Epithelial cell of proximal tubule (primary cell): ENCODE results near the gene SEMA4A. TPM values are rescaled to one million over a fixed set of nuclear protein-coding genes. Genes with fewer than 3 reads are reported as not detected.

Experiments used
- DNase-seq: peaks from one replicate; pipeline ENCODE4 v3.0.0-alpha.2; 2011; ENCODE audit warnings: low read depth
- H3K4me3 ChIP-seq: 2 replicates; pipeline ENCODE4 v1.5.1; 2011; ENCODE audit warnings: low read depth, mild to moderate bottlenecking, low read length
- total RNA-seq: library from RNA; depleted of rRNA; stranded (reverse); fragments of >200 nt; gene quantifications from 2 replicates; pipeline ENCODE4 v1.2.3, GENCODE V29; 2015
- TF ChIP-seq, protein P1 (sequence below): conservative IDR thresholded peaks from 2 replicates; pipeline ENCODE4 v1.5.1; 2012; ENCODE audit warnings: low read depth, mild to moderate bottlenecking, low read length

The SEMA4A gene
- total RNA-seq, 1 donor from 2014 or later: 3.5 TPM

DNA sequence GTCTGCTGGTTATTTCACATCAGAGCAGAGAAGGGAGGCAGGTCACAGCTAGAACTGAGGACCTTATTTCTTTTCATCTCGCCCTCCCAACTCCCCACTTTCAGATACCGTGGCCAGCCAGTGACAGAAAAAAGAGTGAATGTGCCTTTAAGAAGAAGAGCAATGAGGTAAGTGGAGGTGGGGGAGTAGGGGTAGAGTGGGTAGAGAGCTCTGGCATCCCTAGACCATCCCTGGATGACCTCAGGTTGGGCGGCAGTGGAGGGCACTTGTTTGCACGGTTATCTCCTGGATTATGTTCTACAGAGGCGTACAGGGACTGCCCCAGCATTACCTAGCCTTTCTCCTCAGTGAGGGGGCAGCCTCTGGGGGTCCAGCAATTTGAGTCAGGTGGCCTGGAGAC, 4.6 kb downstream of the SEMA4A start:
- no peak for DNase-seq
- no peak overlapping the region for H3K4me3 ChIP-seq
- TF ChIP-seq, protein P1, sequence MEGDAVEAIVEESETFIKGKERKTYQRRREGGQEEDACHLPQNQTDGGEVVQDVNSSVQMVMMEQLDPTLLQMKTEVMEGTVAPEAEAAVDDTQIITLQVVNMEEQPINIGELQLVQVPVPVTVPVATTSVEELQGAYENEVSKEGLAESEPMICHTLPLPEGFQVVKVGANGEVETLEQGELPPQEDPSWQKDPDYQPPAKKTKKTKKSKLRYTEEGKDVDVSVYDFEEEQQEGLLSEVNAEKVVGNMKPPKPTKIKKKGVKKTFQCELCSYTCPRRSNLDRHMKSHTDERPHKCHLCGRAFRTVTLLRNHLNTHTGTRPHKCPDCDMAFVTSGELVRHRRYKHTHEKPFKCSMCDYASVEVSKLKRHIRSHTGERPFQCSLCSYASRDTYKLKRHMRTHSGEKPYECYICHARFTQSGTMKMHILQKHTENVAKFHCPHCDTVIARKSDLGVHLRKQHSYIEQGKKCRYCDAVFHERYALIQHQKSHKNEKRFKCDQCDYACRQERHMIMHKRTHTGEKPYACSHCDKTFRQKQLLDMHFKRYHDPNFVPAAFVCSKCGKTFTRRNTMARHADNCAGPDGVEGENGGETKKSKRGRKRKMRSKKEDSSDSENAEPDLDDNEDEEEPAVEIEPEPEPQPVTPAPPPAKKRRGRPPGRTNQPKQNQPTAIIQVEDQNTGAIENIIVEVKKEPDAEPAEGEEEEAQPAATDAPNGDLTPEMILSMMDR: no peak

DNA sequence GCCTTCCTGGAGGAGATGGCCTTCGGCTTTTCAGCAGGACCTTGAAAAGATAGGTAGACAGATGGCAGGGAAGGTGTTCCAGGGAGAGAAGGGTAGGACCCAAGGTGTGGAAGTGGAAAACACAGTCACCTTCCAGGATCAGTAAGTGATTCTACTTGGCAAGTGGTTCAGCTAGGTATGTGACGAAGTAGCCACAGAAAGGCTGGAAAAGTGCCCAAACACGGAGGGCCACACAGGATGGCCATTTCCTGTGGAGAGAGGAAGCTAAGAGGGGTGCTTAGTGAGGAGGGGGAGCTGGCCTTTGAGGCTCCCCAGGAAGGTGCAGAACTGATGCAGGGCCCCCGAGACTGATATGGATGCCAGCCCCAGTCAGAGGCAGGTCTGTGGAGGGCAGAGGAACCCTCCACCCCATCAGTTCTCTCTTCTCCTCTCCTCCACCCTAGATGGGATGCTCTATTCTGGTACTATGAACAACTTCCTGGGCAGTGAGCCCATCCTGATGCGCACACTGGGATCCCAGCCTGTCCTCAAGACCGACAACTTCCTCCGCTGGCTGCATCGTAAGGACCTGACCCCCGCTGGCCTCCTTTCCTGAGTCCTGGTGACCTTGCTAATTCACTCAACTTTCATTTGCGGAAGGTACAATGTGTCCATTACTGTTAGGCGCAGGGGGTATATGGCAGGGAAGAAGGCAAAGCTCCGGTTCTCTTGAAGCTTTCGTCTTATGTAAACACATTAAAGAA, 6.8 kb downstream of the SEMA4A start:
- no peak overlapping the region for H3K4me3 ChIP-seq
- TF ChIP-seq, protein P1: no peak
- DNase-seq: no peak

DNA sequence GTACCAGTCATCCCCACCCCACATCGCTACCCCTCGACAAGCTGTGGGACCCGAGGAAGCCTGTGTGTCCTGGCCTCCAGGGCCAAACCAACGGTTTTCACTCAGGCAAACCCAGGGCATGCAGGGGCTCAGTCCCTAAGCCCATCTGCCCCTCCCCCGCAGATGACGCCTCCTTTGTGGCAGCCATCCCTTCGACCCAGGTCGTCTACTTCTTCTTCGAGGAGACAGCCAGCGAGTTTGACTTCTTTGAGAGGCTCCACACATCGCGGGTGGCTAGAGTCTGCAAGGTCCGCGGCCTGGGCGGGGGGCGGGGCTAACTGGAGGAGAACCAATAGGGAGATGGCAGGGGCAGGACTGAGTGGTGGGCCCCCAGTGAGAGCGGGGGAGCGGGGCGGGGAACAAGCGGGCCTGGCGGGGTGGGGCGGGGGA, 7.4 kb downstream of the SEMA4A start:
- DNase-seq: no peak
- H3K4me3 ChIP-seq: no peak overlapping the region
- TF ChIP-seq, protein P1: no peak

DNA sequence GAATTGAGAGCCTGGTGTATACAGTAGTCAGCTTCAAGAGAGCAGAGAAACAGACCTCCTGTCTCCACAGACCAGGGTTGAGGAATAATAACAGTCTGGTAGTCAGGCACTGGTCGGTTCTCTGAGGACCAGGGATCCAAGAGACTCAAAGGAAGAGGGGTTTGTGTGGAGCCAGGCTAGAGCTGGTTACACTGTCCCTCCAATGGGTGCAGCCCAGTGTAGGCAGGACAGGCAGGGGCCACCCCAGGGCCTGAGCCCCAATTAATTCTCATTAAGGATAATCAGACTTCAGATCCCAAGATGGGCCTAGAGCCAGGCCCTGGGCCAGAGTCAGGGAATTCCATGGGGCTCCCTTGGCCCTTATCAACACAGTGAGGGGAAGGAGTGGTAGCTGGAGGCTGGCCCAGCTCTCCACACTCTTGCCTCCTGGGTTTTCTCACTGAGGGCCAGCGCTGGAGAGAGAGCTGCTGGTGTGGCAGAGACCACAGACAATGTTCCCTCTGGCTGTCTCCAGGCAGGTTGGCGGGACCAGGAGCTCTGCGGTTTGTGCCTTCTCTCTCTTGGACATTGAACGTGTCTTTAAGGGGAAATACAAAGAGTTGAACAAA, 9.1 kb downstream of the SEMA4A start:
- TF ChIP-seq, protein P1: no peak
- no peak overlapping the region for H3K4me3 ChIP-seq
- DNase-seq: no peak

DNA sequence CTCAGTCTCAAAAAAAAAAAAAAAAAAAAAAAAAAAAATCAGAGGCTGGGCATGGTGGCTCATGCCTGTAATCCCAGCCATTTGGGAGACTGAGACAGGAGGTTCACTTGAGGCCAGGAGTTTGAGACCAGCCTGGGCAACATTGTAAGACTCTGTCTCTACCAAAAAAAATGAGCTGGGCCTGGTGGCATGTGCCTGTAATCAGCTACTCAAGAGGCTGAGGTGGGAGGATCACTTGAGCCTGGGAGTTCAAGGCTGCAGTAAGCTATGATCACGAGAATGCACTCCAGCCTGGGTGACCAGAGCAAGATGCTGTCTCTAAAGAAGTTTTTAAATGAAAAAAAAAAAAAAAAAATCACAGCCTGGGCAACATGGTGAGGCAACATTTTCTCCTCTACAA, 10.3 kb downstream of the SEMA4A start:
- H3K4me3 ChIP-seq: no peak overlapping the region
- TF ChIP-seq, protein P1: no peak
- no peak for DNase-seq

DNA sequence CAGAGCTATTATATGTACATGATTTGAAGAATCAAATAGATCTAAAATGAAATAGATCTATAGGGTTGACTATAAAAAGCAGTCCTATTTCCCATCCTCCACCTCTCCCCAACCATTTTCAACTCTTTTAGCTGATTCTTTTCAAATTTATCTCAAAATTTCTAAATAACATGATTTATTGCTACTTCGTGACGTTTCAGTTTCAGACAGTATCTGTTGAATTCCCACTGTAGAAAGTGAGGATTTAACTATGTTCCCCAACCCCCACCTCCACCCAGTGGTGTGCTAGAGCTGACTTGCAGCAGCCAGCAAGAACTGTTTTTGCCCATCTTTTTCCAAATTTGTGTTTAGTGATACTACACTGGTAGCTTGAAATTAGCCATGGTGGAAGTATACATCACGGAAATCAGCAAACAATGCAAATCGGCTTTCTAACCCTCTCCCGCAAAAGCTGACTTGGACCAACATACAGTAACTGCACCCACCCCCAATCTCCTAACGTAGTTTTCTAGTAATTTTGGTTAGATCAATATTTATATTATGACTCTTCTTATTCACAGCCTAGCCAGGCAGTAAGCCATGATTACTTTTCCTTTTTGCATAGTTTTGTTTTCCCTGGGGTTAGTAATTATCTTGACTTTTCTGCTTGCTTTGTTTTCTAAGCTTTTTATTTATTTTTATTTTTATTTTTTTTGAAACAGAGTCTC, 10.9 kb downstream of the SEMA4A start:
- TF ChIP-seq, protein P1: no peak
- DNase-seq: no peak
- H3K4me3 ChIP-seq: no peak overlapping the region
